Measurements from ENCODE around the gene ZNF571. TPM values are rescaled to one million over a fixed set of nuclear protein-coding genes. Genes with fewer than 3 reads are reported as not detected.

ZNF571 gene
- total RNA-seq = 8.5 and 11.2 TPM in 2 replicates
- long read RNA-seq, partial matches to known transcripts = 18 of 40 reads
- long read RNA-seq, other reads (novel, unspliced or antisense) = 15 of 40 reads

DNA sequence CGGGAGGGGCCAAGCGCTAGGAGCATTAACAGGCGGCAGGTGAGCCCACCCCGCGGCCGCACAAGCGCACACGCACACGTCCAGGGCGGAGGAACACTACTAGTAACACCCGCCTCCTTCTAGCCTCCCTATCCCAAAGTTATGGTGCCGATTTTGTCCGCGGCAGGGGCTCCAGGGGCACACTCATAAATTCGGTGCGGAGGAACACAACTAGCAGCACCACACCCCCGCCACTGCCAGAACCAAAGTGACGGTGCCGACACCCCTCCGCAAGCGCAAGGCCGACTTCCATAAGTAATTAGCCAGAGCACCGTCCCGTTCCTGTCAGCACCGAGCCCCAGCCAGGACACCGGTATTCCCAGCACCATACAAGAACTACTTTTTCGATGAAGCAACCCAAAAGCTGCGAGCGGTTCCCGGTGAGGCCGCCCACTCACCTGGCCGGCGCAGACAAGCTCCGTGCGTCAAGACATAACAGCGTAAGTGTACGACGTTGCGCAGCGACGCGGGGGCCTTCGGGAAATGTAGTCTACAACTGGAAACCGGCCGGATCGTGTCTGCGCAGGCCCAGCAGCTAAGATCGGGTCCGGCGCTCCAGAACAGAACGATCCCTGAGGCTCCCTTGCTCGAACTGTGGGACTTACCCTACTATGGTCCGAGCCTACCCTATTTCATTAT, at the start of gene ZNF571, which contains the start of gene ZNF540:
TSS of gene ZNF571 (minus strand) at position 489 of the 678 bp plus-strand sequence. CDS start 8,116 bp downstream, outside the sequence.
TSS of gene ZNF540 (plus strand) at position 573 of the 678 bp plus-strand sequence. CDS start 3,572 bp downstream, outside the sequence.
- Mint-ChIP-seq H3K27ac (peak within 1 kb of the TSS; percentile 100), H3K36me3 (ENCODE audit: insufficient read depth) (peaks cover 16% of the 10 kb centered on the region), H3K4me3 (ENCODE audit: low read depth) (peak within 1 kb of the TSS; percentile 90), H3K27me3 (peaks cover 6% of the 10 kb centered on the region), H3K4me1 (ENCODE audit: low read depth) (peaks cover 13% of the 10 kb centered on the region), H3K9me3 (ENCODE audit: low read depth) (peaks cover 7% of the 10 kb centered on the region)
- no peak for TF ChIP-seq CTCF (IDR thresholded peaks at IDR 0.05; ENCODE audit: unreplicated experiment)
- DNase-seq (ENCODE audit: low spot score, unreplicated experiment) = peak; percentile 81

- Mint-ChIP-seq H3K4me1 (ENCODE audit: low read depth) (no peaks in the 10 kb centered on the region), H3K27me3 (no peaks in the 10 kb centered on the region), H3K9me3 (ENCODE audit: low read depth) (peaks cover 37% of the 10 kb centered on the region), H3K36me3 (ENCODE audit: insufficient read depth) (peaks cover 66% of the 10 kb centered on the region), H3K27ac (no peak overlapping the region), H3K4me3 (ENCODE audit: low read depth) (no peak overlapping the region)
- no peak for DNase-seq (ENCODE audit: low spot score, unreplicated experiment)
- TF ChIP-seq CTCF (IDR thresholded peaks at IDR 0.05; ENCODE audit: unreplicated experiment) = no peak
Measured at GRCh38 chr19:37635076-37636056, 40.8 kb upstream of the ZNF571 start.

DNA sequence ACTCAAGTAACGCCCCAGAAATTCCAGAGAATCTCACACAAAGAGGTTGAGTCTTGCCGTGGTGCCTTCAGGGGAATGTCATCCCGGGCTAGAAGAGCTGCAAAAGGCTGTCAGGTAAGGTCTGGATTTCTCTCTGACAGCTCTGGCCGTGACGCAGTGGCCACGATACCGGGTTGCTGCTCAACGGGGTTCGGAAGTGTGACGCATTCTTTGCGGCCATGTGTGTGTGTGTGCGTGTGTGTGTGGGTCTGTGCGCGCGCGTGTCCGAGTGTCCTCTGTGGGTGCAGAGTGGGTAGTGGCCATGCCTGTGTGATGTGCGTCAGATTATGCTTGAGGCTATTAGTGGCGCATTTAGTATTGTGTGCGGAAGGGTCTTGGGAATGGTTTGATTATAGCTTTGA, 390 bp upstream of the ZNF571 start:
- Mint-ChIP-seq H3K9me3 (ENCODE audit: low read depth) (peaks cover 7% of the 10 kb centered on the region), H3K4me3 (ENCODE audit: low read depth) (peak overlapping the region; percentile 90), H3K36me3 (ENCODE audit: insufficient read depth) (peaks cover 13% of the 10 kb centered on the region), H3K27me3 (peaks cover 6% of the 10 kb centered on the region), H3K27ac (peak overlapping the region; percentile 100), H3K4me1 (ENCODE audit: low read depth) (peaks cover 13% of the 10 kb centered on the region)
- peak; percentile 25 for DNase-seq (ENCODE audit: low spot score, unreplicated experiment)
- no peak for TF ChIP-seq CTCF (IDR thresholded peaks at IDR 0.05; ENCODE audit: unreplicated experiment)

DNA sequence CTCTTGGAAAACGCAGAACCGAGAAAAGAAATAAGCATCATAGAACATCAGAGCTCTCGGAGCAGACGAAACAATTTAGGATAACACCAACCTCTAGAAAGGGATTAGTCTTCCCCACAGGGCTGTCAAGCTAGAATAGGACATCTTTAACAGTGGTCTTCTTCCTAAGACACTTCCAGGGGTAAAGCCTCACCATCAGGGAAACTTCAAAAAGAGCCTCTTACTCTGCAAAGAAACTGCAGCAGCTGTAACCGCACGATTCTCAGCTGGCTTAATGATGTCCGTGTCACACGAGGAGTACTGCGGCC, 642 bp downstream of the ZNF571 start:
- no peak for TF ChIP-seq CTCF (IDR thresholded peaks at IDR 0.05; ENCODE audit: unreplicated experiment)
- Mint-ChIP-seq H3K4me1 (ENCODE audit: low read depth) (peaks cover 13% of the 10 kb centered on the region), H3K27me3 (peaks cover 6% of the 10 kb centered on the region), H3K27ac (peak overlapping the region; percentile 100), H3K36me3 (ENCODE audit: insufficient read depth) (peaks cover 18% of the 10 kb centered on the region), H3K9me3 (ENCODE audit: low read depth) (peaks cover 11% of the 10 kb centered on the region), H3K4me3 (ENCODE audit: low read depth) (peak overlapping the region; percentile 90)
- no peak for DNase-seq (ENCODE audit: low spot score, unreplicated experiment)

DNA sequence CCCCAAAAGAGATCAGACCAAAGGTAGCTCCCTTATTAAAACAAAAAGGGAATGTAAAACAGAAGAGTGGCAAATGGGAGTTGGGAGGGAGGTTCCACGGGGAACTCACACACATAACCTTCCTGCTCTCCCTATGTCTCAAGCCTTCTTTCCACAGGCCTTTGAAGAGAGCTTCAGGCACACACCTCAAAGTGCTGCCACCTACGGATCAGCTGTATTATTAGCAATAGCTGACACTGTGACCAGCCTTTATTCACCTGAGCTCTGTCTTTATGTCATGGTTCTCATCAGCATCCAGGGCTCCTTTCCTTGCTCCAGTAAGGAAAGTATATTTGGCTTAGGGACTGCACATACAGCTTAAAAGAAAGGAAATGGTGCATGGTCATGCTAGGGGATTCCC, 11.3 kb downstream of the ZNF571 start:
- Mint-ChIP-seq H3K9me3 (ENCODE audit: low read depth) (peaks cover 45% of the 10 kb centered on the region), H3K27ac (no peak overlapping the region), H3K4me1 (ENCODE audit: low read depth) (no peaks in the 10 kb centered on the region), H3K27me3 (no peaks in the 10 kb centered on the region), H3K4me3 (ENCODE audit: low read depth) (no peak overlapping the region), H3K36me3 (ENCODE audit: insufficient read depth) (peaks cover 63% of the 10 kb centered on the region)
- no peak for TF ChIP-seq CTCF (IDR thresholded peaks at IDR 0.05; ENCODE audit: unreplicated experiment)
- DNase-seq (ENCODE audit: low spot score, unreplicated experiment) = no peak
